ENCODE results near the gene NISCH.

Gene NISCH

GRCh38 chr3:52493232-52494017 lies 38.0 kb downstream of the NISCH start:
- no peak for DNase-seq

GRCh38 chr3:52494445-52494844 lies 39.0 kb downstream of the NISCH start:
- DNase-seq = no peak

GRCh38 chr3:52494886-52495495 lies 39.6 kb downstream of the NISCH start, which contains the start of gene STAB1:
STAB1 (plus strand) TSS chr3:52495338; CDS start chr3:52495414, 76 bp downstream.
- no peak for DNase-seq

- no peak for DNase-seq
These were observed 40.6 kb downstream of the NISCH start for GRCh38 chr3:52495777-52496602.

DNA sequence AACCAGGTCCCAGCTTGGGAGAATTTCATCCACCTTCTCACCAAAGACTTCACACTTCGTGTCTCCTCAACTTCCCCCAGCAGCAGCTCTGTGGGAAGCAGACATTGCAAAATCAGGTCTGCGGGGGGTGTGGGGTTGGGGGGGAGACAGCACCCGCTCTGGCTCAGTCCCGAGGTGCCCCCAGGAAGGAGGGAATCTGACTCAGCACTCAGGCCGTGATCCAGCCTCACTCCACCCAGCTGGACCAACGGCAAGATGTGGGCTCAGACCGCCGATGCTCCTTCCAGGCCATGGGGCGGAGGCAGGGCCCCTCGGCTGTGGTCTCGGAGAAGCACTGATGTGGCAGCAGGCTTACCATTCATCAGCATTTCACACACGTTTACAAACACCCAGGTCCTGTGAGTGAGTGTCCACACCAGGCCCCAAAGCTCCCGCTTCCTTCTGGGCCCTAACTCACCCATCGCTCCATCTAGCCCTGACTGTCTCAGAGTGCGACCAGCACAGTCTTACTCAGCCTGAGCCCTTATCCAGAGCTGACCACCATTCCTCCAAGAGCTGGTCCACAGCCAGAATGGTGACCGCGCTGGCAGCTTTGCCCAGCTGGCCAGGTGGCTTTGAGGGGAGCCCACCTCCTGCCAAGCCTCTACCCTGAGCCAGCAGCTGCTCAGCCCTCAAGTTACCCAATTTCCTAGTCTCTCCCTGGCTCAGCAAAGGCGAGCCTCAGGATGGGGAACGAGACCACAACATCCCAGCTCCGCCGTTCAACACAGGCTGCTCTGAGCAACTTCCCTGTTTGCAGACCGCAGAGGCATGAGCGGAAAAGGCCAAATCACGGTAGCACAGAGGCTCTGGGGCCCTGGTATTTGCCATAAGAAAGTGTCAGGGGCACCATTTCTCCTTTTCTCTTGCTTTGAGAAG lies 43.0 kb downstream of the NISCH start:
- no peak for DNase-seq

DNA sequence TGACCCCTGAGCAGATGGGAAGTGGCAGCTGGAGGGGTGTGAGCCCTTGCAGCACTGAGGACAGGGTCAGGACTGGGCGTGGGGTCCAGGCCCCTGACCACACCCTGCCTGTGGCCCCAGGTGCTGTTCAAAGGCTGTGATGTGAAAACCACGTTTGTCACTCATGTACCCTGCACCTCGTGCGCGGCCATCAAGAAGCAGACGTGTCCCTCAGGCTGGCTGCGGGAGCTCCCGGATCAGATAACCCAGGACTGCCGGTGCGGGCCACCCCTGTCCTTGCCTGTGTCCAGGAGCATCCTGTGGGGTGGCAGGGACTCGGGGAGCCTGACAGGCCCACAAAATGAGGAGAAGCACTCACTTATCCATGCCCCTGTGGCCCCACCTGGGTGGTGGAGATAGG lies 45.6 kb downstream of the NISCH start:
- DNase-seq = no peak

DNA sequence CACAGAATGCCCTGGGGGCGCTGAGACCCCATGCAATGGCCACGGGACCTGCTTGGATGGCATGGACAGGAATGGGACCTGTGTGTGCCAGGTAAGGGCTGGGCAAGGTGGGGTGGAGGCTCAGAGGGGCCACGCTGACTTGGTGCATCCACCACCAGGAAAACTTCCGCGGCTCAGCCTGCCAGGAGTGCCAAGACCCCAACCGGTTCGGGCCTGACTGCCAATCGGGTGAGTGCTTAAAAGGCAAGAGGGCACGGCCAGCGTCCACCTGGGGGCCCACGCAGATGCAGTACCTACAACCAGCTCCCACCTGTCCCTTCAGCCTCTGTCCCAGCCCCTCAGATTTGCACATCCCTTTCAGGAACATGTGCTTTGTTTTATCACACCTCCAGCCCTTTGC lies 46.6 kb downstream of the NISCH start:
- no peak for DNase-seq

- DNase-seq = no peak
These were observed 47.5 kb downstream of the NISCH start for GRCh38 chr3:52502808-52503350.

DNA sequence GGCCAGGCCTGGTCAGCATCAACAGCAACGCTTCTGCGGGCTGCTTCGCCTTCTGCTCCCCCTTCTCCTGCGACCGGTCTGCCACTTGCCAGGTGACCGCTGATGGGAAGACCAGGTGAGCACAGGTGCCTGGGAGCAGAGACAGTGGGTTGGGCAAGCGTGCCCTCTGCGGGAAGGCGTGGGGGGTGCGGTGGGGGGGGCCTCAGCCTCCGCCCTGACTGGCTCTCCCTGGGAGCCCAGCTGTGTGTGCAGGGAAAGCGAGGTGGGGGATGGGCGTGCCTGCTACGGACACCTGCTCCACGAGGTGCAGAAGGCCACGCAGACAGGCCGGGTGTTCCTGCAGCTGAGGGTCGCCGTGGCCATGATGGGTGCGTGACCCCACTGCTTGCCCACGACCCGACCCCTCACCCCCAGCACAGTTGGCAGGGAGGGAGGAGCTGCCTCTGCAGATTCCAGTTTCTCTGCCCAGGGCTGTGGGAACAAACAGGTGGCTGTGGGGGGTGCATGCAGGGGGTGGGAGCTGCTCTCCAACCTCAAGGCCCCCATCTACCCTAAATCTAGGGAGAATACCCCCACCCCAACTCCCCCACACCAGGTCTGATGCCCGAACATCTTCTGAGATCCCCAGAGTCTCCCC lies 48.5 kb downstream of the NISCH start:
- no peak for DNase-seq

DNA sequence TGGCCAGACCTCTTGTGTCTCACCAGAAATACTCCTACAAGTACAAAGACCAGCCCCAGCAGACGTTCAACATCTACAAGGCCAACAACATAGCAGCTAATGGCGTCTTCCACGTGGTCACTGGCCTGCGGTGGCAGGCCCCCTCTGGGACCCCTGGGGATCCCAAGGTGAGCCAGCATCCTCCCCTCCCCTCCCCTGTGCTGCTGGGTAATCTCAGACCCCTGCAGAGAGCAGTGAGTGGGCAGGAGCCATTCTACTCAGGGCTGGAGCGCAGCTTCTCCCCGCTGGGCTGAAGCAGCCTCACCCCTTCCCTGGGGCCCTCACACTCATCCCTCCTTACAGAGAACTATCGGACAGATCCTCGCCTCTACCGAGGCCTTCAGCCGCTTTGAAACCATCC lies 49.6 kb downstream of the NISCH start:
- no peak for DNase-seq

GRCh38 chr3:52506266-52506966 lies 51.0 kb downstream of the NISCH start:
- DNase-seq = no peak

DNA sequence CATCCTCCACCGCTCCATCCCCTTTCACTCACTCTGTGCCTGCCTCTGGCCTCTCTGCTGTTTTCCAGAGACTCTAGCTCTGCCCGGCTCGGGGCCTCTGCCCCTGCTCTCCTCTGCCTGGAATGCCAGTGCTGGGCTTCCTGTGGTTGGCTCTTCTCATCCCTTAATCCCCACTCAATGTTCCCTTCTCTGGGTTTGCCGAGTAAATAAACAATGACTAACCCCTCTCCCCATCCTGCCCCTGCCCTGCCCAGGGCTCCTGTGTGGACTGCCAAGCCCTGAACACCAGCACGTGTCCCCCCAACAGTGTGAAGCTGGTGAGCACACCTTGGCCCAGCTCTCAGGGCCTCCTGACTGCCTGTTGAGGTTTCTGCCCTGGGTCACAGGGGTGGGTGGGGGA lies 52.0 kb downstream of the NISCH start:
- no peak for DNase-seq

- DNase-seq = no peak
These were observed 54.4 kb downstream of the NISCH start for GRCh38 chr3:52509753-52510328.

- no peak for DNase-seq
These were observed 56.1 kb downstream of the NISCH start for GRCh38 chr3:52511509-52511908.

DNA sequence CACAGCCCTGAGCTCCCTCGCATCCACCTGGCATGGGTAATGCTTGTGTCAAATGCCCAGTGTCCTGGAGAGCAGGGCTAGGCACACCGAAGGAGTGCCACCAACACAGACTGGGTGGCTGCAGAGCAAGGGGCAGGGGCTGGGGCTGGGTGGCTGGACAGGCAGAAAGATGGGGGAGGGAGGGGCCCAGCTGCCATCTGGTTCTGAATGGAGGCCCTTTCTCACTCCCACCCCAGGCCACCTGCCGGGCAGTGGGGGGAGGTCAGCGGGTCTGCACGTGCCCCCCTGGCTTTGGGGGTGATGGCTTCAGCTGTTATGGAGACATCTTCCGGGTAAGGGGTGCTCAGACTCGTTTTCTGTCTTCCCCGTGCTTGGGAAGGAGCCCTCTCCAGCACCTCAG lies 56.7 kb downstream of the NISCH start:
- DNase-seq = no peak

GRCh38 chr3:52512727-52513126 lies 57.3 kb downstream of the NISCH start:
- DNase-seq = no peak

GRCh38 chr3:52513281-52513680 lies 57.9 kb downstream of the NISCH start:
- no peak for DNase-seq

GRCh38 chr3:52514576-52514975 lies 59.2 kb downstream of the NISCH start:
- no peak for DNase-seq

DNA sequence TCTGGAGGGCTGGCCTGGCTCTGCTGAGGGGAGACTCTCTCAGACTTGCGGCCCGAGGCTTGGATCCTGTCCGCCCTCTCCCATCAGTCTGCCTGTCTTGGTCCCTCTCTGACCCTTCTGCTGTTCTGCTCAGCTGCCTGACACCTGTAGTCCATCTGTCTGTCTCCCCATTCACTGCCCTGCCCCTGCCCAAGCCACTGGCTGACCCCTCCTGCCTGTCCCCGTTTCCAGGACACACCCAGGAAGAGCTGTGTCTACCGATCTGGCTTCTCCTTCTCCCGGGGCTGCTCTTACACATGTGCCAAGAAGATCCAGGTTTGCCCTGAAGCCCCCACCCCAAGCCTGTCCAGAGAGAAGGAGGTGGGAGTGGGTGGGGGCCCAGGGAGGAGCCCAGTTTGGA lies 59.8 kb downstream of the NISCH start:
- DNase-seq = no peak

DNA sequence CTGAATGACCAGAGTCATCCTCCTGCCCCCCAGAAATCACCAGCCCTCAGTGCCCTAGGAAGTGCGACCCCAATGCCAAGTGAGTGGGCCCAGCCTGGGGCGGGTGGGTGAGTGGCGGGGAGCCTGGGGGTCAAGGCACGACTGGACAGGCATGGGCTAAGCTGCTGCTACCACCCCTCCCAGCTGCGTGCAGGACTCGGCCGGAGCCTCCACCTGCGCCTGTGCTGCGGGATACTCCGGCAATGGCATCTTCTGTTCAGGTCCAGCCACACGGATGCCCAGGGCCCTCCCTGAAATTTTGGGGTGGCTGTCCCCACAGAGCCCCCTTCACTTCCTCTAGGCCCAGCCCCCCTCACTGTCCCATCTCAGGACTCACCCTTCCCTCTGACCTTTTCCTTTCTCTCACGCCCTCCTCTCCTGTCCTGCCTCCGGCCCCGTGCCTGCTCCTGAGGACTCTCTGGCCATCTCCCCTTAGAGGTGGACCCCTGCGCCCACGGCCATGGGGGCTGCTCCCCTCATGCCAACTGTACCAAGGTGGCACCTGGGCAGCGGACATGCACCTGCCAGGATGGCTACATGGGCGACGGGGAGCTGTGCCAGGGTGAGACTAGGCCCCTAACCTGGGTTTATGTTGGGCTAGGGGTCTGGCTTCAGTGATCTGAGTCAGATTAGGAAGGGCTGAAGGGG lies 61.2 kb downstream of the NISCH start:
- DNase-seq = no peak
